ENCODE data around the gene SIDT1.

SIDT1 gene

DNA sequence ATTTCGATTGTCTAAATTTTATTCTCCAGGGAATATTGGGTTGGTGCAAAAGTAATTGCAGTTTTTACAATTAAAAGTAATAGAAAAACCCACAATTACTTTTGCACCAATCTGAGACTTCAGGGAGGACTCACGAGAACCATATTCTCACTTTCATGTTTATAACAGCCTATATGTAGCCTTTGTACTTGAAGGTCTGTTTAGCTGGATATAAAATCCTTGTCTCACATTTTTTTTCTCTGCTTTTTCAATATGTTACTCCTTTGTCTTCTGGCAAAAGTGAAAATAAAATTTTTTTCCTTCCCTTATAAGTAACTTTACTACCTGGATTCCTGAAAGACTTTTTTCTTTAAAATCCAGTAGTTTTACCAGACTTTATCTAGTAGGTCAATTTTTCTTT is 9.2 kb downstream of the SIDT1 start:
- in situ Hi-C loops (cut with MboI; ENCODE audit: low sequenced_read_pairs), result no loop called here

DNA sequence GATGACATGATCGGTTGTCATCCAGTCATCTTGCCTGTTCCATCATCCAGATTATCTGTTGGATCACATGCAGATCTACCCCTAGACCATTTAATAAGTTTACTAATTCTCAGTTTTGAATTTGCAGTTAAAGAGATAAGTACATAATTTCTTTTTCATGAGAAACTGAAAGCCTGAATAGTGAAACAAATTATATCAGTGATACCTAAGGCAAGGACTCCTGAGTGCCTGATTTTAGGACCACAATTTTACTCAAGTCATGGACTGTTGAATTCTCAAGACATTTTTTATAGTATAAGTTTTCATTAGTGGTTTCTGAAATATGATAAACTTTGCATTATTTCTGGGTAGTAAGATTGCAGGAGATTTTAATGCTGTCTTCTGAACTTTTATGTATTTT is 13.2 kb downstream of the SIDT1 start:
- in situ Hi-C loops (cut with MboI; ENCODE audit: low sequenced_read_pairs), result no loop called here

DNA sequence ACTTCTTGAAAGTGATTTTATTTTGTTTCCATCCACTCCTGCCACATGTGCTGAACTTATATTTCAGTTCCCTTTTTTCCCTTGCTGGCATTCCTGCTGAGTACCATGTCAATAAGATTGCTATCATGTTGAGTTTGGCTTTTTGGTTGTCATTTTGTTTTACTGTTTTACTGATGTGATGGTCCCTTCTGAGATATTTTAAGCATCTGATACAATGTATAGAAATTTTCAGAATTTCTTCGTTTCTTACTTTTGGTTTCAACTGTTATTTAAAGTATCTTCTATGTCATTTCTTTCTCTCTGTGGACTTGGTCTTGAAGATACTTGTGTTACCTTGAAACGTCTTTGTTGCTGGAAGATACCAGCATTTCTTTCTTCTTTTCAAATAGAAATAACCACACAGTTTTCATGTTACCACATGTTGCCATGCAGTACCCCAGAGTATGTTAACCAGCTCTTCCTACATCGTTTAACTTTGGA is 14.1 kb downstream of the SIDT1 start:
- in situ Hi-C loops (cut with MboI; ENCODE audit: low sequenced_read_pairs), result no loop called here

DNA sequence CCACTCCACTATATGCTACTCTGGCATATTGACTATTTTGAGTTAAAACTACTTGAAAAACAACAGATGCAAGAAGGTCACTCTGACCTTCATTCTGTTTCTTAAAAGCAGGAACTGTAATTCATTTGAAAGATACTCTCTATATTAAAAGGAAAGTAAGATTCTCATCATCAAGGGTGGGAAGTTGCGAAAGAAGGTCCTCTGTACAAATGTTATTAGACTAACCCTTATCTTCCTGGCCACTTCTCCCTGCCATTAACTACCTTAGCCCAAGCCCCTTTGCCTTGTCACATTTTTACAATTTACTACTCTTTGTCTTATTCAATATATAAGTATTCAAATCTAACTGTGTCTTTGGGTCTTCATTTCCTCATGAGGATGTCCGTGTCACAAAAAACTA is 16.1 kb downstream of the SIDT1 start:
- in situ Hi-C loops (cut with MboI; ENCODE audit: low sequenced_read_pairs), result no loop called here

DNA sequence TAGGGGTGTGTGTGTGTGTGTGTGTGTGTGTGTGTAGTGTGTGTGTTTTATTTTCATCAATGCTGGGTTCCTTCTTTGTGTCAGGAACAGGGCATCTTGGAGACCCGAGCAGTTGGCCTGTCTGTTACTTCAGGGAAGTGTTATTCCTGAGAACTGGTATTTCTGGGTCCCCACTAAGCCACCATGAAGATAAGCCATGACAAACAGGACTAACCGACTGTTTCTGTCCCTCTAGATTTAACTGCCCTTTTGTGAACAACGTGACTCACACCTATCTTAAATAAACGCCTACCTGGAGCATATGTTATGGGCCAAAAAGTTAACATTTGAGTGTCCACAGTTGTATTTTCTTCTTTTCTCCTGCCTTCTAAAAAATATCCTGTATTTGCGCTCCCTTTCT is 19.5 kb downstream of the SIDT1 start:
- in situ Hi-C loops (cut with MboI; ENCODE audit: low sequenced_read_pairs), result no loop called here

DNA sequence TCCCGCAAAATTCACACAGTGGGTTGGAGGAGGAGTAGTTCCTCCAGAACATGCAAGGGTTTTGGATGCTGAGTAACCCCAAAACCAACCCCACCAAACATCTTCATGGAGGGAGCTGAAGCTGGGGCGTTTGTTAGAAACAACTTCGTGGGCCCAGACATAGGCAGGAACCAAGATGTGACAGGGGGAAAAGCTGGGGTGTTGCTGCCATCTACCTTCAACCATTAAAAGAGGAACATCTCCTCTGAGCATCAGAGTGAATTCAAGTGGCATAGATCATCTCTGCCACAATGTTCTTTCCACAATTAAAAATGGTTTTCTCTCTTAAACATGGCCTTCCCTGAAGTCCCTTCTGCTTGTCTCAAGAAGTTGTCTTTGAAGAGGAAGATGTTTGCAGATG is 20.5 kb downstream of the SIDT1 start:
- in situ Hi-C loops (cut with MboI; ENCODE audit: low sequenced_read_pairs), result no loop called here

DNA sequence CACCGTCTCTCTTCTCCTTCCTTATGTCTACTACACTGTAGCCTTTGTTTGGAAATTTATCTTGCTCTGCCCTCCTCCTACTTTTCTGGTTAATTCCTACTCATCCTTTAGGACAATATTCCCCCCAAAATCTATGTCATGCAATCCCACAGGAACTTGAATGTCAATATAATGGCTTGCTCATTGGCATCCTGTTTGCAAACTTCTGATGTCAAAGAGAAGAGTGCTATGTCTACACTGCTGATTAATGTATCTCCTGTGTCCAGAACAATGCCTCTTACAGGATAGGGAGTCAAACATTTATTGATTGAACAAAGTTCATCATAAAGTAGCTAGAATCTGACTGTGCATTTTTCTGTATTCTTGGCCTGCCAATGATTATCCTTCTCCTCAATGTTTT is 22.8 kb downstream of the SIDT1 start:
- in situ Hi-C loops (cut with MboI; ENCODE audit: low sequenced_read_pairs), result no loop called here

DNA sequence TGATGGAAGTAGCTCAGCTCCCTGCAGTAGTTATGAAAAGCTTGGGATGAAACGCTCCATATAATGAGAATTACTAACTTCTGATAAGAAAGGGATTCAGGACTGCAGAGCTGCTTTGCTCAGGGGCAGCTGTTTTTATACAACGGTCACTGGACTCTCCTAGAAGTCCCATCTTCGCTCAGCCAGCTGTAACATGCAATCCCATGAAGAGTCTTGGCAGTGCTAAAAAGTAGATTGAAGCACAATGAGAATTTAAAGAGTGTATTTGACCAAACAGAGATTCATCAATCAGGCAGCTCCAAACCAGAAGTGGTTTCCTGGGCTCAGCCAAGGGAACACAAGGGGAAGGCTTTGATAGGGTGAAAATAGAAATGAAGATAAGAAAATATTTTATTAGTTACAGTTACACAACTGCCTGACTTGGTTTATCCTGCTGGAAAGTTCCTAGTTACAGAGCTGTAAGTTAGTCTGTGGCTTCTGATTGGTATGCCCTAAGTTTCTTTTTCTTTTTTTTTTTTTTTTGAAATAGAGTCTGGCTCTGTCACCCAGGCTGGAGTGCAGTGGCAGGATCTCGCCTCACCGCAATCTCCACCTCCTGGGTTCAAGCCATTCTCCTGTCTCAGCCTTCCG is 24.1 kb downstream of the SIDT1 start:
- in situ Hi-C loops (cut with MboI; ENCODE audit: low sequenced_read_pairs), result no loop called here

DNA sequence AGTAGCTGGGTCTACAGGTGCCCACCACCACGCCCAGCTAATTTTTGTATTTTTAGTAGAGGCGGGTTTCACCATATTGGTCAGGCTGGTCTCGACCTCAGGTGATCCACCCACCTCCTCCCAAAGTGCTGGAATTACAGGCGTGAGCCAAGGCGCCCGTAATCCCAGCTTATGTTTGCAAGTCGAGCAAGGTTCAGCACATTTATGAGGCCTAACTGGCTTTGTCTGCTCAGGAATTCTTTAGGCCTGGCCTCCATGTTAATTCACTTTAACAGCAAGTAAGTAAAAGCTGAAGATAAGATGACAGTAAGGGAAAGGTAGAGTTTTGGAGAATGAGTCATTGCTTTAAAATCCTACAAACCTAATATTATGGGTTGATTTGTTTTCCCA is 24.6 kb downstream of the SIDT1 start:
- in situ Hi-C loops (cut with MboI; ENCODE audit: low sequenced_read_pairs), result no loop called here

DNA sequence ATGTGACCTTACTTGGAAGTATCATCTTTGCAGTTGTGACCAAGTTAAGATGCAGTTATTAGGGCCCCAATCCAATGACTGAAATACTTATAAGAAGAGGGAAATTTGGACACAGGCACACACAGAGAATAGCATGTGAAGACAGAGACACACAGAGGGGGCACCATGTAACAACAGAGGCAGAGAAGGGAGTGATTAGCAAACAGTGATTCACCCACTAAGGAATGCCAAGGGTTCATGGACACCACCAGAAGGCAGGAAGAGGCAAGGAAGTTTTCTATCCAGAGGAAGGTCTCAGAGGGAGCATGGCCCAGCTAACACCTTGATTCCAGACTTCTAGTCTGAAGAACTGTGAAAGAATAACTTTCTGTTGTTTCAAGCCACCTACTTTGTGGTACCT is 25.0 kb downstream of the SIDT1 start:
- in situ Hi-C loops (cut with MboI; ENCODE audit: low sequenced_read_pairs), result no loop called here

DNA sequence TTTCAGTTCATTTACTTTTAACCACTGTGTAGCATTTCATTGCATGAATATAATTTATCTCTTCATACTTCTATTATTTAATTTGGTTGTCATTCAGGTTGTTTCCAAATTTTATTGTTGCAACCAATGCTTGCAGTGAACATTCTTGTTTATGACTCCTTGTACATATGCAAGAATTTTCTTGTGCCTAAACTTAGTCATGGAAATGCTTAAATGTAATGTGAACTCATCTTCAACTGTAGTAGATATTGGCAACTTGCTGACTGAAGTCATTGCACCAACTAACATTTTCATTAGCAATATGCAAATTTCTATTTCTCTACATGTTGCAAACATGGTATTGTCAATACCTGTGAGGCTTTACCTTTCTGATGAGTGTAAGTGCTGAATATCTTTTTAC is 26.7 kb downstream of the SIDT1 start:
- in situ Hi-C loops (cut with MboI; ENCODE audit: low sequenced_read_pairs), result no loop called here

DNA sequence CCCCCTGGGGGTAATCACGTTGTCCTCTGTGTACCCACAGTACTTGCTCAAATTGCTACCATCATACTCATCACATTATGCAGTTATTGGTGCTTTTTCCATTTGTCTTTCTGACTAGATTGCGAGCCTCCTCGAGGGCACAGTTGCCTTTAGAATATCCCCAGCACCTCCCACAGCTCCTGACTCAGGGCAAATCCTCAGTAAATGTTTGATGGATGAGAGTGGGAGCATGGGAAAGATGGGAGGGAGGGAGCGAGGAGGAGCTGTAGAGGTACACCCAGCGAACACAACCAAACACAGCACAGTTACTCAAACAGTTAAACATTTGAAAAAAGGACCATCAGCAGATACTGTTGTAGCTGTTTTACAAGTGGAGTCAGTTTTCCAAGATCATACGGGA is 27.9 kb downstream of the SIDT1 start:
- in situ Hi-C loops (cut with MboI; ENCODE audit: low sequenced_read_pairs), result no loop called here

DNA sequence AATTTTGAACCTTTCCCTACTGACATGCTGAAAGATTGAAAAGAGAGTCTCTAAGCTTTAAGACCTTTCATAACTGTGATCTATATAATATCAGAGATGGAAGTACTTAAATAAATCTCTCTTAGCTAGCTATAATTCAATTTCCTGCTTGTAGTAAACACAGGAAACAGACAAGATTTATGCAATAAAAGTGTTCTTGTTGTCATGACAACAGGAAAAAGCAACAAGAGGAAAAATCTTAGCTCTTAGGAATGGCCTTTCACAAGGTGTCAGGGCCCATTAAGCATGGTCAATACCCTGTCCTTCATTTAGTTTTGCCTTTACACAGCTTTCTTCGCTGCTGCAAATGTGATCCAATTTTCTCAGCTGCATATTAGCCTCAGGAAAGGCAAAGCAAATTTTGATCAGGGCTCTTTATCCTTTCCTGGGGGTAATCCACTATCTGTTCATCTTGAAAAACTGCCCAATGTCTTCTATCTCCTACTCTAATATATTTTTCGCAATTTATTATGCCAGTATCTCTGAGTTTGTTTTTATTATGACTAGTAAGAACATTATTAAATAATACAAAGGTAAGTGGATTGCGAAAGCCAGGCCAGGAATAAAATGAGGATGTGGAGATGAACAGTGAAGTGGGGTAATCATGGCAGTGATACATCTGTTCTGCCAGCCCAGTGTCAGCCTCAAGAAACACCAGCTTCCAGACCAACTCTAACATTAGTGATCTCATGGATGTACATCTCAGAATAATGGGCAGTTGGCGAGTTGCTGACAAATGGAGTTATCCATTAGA is 28.7 kb downstream of the SIDT1 start:
- in situ Hi-C loops (cut with MboI; ENCODE audit: low sequenced_read_pairs), result no loop called here

DNA sequence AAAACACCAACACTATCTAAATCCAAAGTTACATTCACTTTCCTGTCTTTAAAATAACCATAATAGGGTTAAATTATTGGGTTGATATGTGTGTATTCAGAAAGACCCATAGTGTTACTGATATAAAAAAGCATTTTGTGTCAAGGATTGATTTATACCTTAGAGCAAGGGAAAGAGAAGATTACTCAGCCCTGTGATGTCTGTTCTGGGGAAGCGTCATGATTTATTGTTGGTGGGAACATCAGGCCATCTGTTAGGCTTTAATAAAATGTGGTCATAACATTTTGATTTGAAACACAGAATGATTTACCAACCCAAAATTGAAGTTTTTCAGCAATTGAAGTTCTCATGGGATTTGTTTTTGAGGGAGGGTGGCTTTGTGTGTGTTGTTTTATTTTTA is 33.2 kb downstream of the SIDT1 start:
- in situ Hi-C loops (cut with MboI; ENCODE audit: low sequenced_read_pairs), result no loop called here

DNA sequence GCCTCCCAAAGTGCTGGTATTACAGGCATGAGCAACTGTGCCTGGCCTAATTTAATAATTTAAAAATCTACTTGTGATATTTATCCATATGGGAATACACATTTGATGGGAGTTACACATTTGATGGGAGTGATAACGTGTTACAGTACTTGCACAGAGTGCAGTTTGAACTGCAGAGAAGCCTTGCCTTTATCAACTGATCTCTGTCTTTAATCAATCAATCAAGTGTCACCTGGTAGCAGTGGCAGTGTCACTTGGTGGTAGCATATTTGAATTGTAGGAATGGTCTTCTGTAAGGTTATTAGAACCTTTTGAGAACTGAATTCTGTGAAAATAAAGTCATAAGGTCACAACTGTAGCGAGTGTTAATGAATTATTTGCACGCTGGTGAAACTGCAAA is 37.8 kb downstream of the SIDT1 start:
- in situ Hi-C loops (cut with MboI; ENCODE audit: low sequenced_read_pairs), result no loop called here

DNA sequence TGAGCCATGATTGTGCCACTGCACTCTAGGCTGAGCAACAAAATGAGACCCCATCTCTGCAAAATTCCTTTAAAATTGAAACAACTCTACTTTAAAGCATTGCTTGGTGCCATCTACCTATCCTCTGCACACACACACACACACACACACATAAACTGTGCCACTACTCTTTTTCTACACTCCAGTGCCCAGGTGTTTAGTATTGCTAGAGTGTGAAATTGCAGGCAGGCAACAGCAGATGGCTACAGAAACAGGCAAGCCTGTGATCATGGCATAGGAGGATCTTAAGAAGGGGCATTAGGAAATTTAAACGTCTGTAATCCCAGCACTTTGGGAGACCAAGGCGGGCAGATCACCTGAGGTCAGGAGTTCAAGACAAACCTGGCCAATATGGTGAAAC is 39.0 kb downstream of the SIDT1 start:
- in situ Hi-C loops (cut with MboI; ENCODE audit: low sequenced_read_pairs), result no loop called here

DNA sequence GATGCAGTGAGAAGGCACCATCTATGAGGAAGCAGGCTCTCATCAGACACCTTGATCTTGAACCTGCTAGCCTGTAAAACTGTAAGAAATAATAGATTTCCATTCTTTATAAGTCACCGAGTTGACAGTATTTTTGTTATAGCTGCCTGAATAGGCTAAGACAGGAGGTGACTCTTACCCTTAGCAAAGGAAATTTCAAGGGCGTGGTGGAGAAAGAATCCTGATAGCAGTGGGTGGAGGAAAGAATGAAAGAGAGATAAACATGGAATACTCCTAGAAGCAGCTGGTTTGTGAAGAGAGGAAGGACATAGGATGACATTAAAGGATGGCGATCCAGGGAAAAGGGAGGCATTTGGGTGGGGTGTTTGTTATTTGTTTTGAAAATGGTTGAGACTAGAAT is 41.4 kb downstream of the SIDT1 start:
- in situ Hi-C loops (cut with MboI; ENCODE audit: low sequenced_read_pairs), result no loop called here

DNA sequence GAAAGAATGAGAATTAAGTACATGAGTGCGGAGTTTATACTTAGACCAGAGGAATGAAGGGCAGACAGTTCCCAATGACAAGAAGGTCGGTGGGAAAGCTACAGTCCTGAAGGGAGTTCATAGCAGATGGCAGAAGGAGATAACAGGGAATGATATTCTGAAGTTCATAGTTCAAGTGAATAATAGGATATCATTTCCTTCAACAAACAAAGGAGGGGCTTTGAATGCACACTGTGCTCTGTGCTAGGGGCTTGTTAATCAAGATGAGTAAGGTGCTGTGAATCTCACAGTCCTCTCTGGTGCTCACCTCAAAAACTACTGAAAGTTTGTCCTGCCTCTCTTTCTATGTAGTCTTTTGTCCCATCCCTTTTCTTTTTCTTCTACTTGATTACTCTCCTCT is 41.9 kb downstream of the SIDT1 start:
- in situ Hi-C loops (cut with MboI; ENCODE audit: low sequenced_read_pairs), result no loop called here

DNA sequence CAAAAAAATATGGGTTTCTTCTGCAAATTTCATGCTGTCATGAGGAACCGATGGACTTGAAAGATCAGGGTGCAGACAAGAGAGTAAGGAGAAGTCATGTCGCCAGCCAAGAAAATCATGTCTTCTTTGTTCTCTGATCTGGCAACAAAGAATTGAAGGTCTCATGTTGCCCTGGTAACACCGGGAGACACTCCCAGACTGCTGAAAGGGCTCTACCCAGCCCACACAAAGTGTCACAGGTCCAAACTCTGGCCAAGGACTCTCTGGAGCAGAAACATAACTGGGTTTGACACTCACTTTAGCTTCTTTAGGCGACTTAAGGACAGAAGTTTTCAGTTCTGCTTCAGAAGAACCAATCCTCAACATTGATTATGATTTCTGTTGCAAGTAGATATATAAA is 42.9 kb downstream of the SIDT1 start:
- in situ Hi-C loops (cut with MboI; ENCODE audit: low sequenced_read_pairs), result no loop called here

DNA sequence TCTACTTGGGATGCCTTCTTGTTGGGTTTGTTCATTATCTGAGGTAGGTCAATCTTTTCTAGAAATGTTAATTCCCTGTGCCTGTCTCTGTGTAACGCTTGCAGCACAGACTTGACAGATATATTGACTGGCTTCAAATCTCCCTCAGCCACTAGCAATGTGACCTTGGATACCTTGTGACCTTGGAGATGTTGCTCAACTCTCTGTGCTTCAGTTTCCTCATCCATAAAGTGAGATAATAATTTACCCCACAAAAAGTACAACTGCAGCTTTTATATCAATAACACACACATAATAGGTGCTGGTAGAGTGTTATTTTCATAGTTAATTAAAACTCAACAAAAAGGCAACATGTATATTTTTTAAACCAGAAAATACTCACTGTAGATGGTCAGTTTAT is 52.9 kb downstream of the SIDT1 start:
- in situ Hi-C loops (cut with MboI; ENCODE audit: low sequenced_read_pairs), result no loop called here

DNA sequence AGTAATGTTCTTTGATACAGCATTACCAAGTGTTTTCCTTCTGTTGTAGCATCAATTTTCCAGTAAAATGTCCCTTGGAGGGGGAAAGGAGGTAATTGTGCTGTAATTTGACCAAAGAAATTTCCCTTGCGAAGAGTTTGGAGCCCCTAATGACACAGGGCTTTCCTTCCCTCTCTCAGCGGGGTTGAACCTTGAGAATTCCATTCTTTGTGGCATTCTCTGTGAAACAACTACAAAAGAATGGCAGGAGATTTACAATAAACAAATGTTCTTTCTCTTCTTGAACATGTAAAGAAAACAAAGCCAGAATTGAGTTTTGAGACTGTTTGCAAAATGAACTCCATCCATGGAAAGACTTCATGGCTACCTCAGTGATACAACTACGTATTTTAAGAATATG is 53.4 kb downstream of the SIDT1 start:
- in situ Hi-C loops (cut with MboI; ENCODE audit: low sequenced_read_pairs), result no loop called here

DNA sequence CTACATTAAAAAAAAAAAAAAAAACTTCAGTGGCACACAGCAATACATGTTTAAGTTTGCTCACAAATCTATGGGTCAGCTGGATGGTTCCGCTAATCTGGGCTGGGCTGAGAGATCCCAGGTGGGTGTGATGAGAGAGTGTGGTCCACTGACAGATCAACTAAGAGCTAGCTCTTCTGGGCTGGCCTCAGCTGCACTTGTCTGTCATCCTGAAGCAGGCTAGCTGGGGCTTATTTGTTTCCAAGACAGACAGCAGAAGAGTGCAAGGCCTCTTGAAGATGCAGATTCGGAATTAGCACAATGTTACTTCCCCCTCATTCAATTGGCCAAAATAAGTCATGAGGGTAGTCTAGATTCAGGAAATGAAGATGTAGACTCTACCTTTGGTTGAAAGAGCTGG is 56.5 kb downstream of the SIDT1 start:
- in situ Hi-C loops (cut with MboI; ENCODE audit: low sequenced_read_pairs), result no loop called here

DNA sequence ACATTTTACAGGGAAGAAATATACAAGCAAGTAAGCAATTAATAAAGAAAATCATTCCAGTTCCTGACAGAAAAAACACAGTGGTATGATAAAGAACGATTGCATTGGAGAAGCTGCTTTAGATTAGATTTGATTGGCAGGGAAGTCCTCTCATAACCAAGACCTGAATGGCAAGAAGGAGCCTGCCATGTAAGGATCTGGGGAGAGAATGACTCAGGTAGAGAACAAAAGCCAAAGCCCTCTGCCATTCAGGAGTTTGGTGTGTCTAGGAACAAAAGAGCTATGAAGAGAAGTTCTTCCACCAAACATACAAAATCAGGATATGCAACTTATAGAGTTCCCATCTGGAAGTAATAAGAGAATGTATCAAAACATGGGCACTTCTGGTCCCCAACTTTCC is 57.6 kb downstream of the SIDT1 start:
- in situ Hi-C loops (cut with MboI; ENCODE audit: low sequenced_read_pairs), result no loop called here
